ENCODE measurements around the gene ADGRG6. TPM values are rescaled to one million over a fixed set of nuclear protein-coding genes. Genes with fewer than 3 reads are reported as not detected.

The ADGRG6 gene
- total and polyA plus RNA-seq, 12 donors = 0.72 to 24.6 (median 5.3) TPM

DNA sequence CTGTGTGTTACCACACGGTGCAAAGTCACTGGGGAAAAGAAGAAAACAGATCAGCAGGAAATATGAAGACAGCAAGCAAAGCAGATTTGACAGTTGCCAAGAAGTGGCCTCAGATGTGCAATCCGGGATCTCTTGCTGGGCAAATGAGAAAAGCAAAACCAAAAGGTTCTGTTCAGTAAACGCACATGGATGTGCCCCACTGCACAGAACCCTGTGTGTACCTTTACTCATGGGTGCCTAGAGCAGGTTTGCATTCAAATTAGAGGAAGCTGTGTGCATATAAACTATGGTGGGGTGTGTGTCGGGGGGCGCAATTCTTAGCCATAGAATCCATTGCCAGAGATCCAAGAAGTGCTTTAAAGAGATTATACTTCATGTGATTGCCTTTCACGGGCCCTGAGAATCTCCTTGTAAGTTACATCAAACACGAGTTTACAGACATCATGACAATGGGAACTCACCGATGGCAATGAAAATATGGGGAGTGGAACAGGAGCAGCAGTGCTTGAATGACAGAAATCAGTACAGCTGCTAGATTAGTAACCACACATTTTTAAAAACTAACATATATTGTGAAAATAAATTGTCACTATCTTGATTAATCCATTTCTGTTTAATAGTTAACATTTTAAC is 154.3 kb downstream of the ADGRG6 start:
- H3K27me3 ChIP-seq = no peaks in the 10 kb centered on the region
- no peak overlapping the region for H3K4me3 ChIP-seq
- TF ChIP-seq, protein P1, sequence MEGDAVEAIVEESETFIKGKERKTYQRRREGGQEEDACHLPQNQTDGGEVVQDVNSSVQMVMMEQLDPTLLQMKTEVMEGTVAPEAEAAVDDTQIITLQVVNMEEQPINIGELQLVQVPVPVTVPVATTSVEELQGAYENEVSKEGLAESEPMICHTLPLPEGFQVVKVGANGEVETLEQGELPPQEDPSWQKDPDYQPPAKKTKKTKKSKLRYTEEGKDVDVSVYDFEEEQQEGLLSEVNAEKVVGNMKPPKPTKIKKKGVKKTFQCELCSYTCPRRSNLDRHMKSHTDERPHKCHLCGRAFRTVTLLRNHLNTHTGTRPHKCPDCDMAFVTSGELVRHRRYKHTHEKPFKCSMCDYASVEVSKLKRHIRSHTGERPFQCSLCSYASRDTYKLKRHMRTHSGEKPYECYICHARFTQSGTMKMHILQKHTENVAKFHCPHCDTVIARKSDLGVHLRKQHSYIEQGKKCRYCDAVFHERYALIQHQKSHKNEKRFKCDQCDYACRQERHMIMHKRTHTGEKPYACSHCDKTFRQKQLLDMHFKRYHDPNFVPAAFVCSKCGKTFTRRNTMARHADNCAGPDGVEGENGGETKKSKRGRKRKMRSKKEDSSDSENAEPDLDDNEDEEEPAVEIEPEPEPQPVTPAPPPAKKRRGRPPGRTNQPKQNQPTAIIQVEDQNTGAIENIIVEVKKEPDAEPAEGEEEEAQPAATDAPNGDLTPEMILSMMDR (IDR thresholded peaks at IDR 0.05) = no peak
- no peak for TF ChIP-seq POLR2A (IDR thresholded peaks at IDR 0.05)
- H3K9me3 ChIP-seq (replicated peaks in 1 of 3) = no peaks in the 10 kb centered on the region
- no peaks in the 10 kb centered on the region for H3K4me1 ChIP-seq (replicated peaks in 1 of 2)
- intact Hi-C loops (cut with DNase I) = no loop called here
- no peak overlapping the region for H3K27ac ChIP-seq
- WGBS, 4 donors = 70 to 76% (median 73%) methylated on average over 8 of the region's 8 CpGs
- no peak for DNase-seq
- H3K36me3 ChIP-seq (replicated peaks in 1 of 2) = no peaks in the 10 kb centered on the region

DNA sequence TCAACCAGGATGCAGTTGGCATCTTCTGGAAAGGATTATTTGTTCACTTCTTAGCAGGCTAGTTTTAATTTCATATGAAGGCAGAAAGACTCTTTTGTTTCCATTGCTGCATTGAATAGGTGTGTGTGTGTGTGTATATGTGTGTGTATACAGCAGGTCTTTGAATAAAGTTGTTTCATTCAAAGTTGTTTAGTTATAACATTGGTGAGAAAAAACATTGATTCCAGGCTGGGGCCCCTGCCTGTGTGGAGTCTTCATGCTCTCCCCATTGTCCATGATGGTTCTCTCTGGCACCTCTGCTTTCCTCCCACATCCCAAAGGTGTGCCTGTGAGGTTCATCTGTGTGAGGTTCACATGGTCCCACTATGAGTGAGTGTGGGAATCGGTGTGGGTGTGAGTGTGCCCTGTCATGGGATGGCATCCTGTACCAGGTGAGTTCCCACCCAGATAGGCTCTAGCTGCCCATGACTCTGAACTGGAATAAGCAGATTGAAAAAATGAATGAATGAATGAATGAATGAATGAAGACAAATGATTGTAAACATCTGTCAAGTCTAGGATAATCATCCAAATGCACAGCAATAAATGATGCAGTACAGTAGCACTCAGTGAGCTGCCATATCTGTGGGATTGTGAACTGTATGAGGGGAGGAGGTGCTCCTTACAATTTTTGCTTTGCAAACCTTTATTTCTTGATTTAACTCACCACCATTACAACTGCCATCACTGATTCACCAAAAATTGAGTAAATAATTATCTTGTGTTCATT is 156.0 kb downstream of the ADGRG6 start:
- no peaks in the 10 kb centered on the region for H3K4me1 ChIP-seq (replicated peaks in 1 of 2)
- no peaks in the 10 kb centered on the region for H3K9me3 ChIP-seq (replicated peaks in 1 of 3)
- DNase-seq = no peak
- TF ChIP-seq POLR2A (IDR thresholded peaks at IDR 0.05) = no peak
- TF ChIP-seq, protein P1 (IDR thresholded peaks at IDR 0.05) = no peak
- no peak overlapping the region for H3K4me3 ChIP-seq
- H3K27ac ChIP-seq = no peak overlapping the region
- WGBS, 4 donors = 92 to 100% (median 98%) methylated on average over 1 of the region's 1 CpG
- intact Hi-C loops (cut with DNase I) = no loop called here
- no peaks in the 10 kb centered on the region for H3K36me3 ChIP-seq (replicated peaks in 1 of 2)
- no peaks in the 10 kb centered on the region for H3K27me3 ChIP-seq

DNA sequence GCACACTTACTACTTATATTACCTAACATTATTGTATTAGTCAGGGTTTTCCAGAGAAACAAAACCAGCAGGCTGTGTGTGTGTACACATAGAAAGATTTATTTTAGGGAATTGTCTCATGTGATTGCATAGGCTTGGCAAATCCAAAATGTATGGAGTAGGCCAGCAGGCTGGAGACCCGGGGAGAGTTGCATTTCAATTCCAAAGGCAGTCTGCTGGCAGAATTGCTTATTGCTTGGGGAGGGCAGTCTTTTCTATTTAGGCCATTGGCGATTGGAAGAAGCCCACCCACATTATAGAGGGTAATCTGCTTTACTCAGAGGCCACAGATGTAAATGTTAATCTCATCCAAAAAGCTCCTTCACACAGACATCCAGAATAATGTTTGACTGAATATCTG is 157.0 kb downstream of the ADGRG6 start:
- Histone ChIP-seq H3K4me1 (replicated peaks in 1 of 2) (no peaks in the 10 kb centered on the region), H3K36me3 (replicated peaks in 1 of 2) (no peaks in the 10 kb centered on the region), H3K4me3 (no peak overlapping the region), H3K27me3 (no peaks in the 10 kb centered on the region), H3K27ac (no peak overlapping the region), H3K9me3 (replicated peaks in 1 of 3) (no peaks in the 10 kb centered on the region)
- intact Hi-C loops (cut with DNase I) = no loop called here
- no peak for DNase-seq
- TF ChIP-seq, protein P1 (IDR thresholded peaks at IDR 0.05) = no peak
- 69 to 78% (median 71%) methylated on average over 2 of the region's 2 CpGs for WGBS, 4 donors

DNA sequence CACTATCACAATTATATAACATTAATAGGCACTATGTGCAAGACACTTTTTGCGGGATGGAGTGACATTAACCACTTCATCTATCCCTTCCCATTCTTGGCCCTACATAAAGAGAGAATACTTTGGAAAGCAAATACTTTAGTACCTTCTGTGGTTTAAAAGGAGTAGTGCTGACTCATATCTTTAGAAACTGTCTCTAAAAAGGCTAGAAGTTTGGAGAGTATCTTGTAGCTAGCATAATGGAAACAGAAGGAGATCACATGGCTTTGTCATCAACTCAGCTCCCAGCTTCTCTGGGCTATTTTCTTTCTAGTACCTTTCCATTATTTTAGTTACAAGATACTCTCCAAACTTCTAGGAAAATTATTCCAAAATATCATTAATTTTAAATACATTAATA is 157.5 kb downstream of the ADGRG6 start:
- no peaks in the 10 kb centered on the region for H3K36me3 ChIP-seq (replicated peaks in 1 of 2)
- H3K4me3 ChIP-seq = no peak overlapping the region
- intact Hi-C loops (cut with DNase I) = no loop called here
- 91 to 97% (median 94%) methylated on average over 1 of the region's 1 CpG for WGBS, 4 donors
- no peak overlapping the region for H3K27ac ChIP-seq
- no peaks in the 10 kb centered on the region for H3K4me1 ChIP-seq (replicated peaks in 1 of 2)
- no peak for DNase-seq
- H3K27me3 ChIP-seq = no peaks in the 10 kb centered on the region
- TF ChIP-seq POLR2A (IDR thresholded peaks at IDR 0.05) = no peak
- TF ChIP-seq, protein P1 (IDR thresholded peaks at IDR 0.05) = no peak
- no peaks in the 10 kb centered on the region for H3K9me3 ChIP-seq (replicated peaks in 1 of 3)
